Naive thymus-derived CD4-positive, alpha-beta T cell (primary cell): ENCODE data around the gene TMEM269. TPM values are rescaled to one million over a fixed set of nuclear protein-coding genes. Genes with fewer than 3 reads are reported as not detected.

ENCODE experiments used
- ATAC-seq: fragments of 150-1000 bp; cut with Tn5 transposase; 2 replicates; pipeline ENCODE4 v1.10.0; 2021; ENCODE audit warnings: mild to moderate bottlenecking, moderate library complexity
- CTCF ChIA-PET: fragments of 350-600 bp; sonication (Branson Sonifier 250); formaldehyde crosslinking; loops from one replicate; lab custom pipeline; 2021; ENCODE audit warnings: antibody characterized with exemption; lab: Charles Lee
- POLR2A ChIA-PET: fragments of 350-600 bp; sonication (Branson Sonifier 250); formaldehyde crosslinking; loops from one replicate; lab custom pipeline; 2021; ENCODE audit warnings: antibody characterized with exemption, inconsistent platforms; lab: Charles Lee
- DNase-seq, 9 donors: peaks; one replicate each; pipeline versions ENCODE4 v3.0.0 to v3.0.0-alpha.2; 2020 to 2022; ENCODE audit warnings: mixed read lengths in 1 of 9
- H3K27ac ChIP-seq: one replicate; pipeline ENCODE4 v1.7.0; 2013; ENCODE audit warnings: mild to moderate bottlenecking, low read depth, low read length, moderate library complexity
- H3K27me3 ChIP-seq, 2 donors: one replicate each; pipeline ENCODE4 v1.7.0; 2013; ENCODE audit warnings: low read length in 2 of 2, mild to moderate bottlenecking in 2 of 2, moderate library complexity in 2 of 2; ENCODE audit not compliant: control insufficient read depth in 2 of 2, insufficient read depth in 2 of 2
- H3K36me3 ChIP-seq, 3 experiments: 1 replicate in 2 of 3; 2 replicates in 1 of 3; pipeline ENCODE4 v1.7.0; 2013; ENCODE audit warnings: low read length in 3 of 3, mild to moderate bottlenecking in 3 of 3, moderate library complexity in 1 of 3; ENCODE audit not compliant: insufficient read depth in 3 of 3, control insufficient read depth in 2 of 3
- H3K4me1 ChIP-seq, 2 donors: one replicate each; pipeline ENCODE4 v1.7.0; 2013; ENCODE audit warnings: low read length in 2 of 2, mild to moderate bottlenecking in 2 of 2, moderate library complexity in 1 of 2; ENCODE audit not compliant: control insufficient read depth in 2 of 2, insufficient read depth in 2 of 2
- H3K4me3 ChIP-seq: 2 replicates; pipeline ENCODE4 v1.7.0; 2013; ENCODE audit warnings: mild to moderate bottlenecking, low read length
- H3K9me3 ChIP-seq, 3 experiments: 1 replicate in 2 of 3; 2 replicates in 1 of 3; pipeline ENCODE4 v1.7.0; 2013; ENCODE audit warnings: low read length in 3 of 3; ENCODE audit not compliant: control insufficient read depth in 2 of 3
- H3K27ac Mint-ChIP-seq, 9 donors: one replicate each; pipeline ENCODE4 v1.8.0; 2020 to 2022; ENCODE audit warnings: mixed read lengths in 9 of 9, mild to moderate bottlenecking in 8 of 9, moderate library complexity in 5 of 9, inconsistent platforms in 2 of 9
- H3K27me3 Mint-ChIP-seq, 5 donors: one replicate each; pipeline ENCODE4 v1.8.0; 2021 to 2022; ENCODE audit warnings: mixed read lengths in 5 of 5, mild to moderate bottlenecking in 1 of 5
- H3K36me3 Mint-ChIP-seq, 5 donors: one replicate each; pipeline ENCODE4 v1.8.0; 2020 to 2022; ENCODE audit warnings: mixed read lengths in 5 of 5, mild to moderate bottlenecking in 3 of 5, inconsistent platforms in 1 of 5
- H3K4me1 Mint-ChIP-seq, 7 donors: one replicate each; pipeline ENCODE4 v1.8.0; 2020 to 2022; ENCODE audit warnings: mixed read lengths in 7 of 7, mild to moderate bottlenecking in 3 of 7, inconsistent platforms in 1 of 7
- H3K4me3 Mint-ChIP-seq, 10 donors: one replicate each; pipeline ENCODE4 v1.8.0; 2020 to 2022; ENCODE audit warnings: mild to moderate bottlenecking in 10 of 10, mixed read lengths in 10 of 10, moderate library complexity in 6 of 10, inconsistent platforms in 2 of 10
- H3K9me3 Mint-ChIP-seq, 11 donors: one replicate each; pipeline ENCODE4 v1.8.0; 2020 to 2022; ENCODE audit warnings: mixed read lengths in 11 of 11, mild to moderate bottlenecking in 4 of 11, inconsistent platforms in 1 of 11, moderate library complexity in 1 of 11
- intact Hi-C, 2 donors: fragments of 100-400 bp; cut with micrococcal nuclease; formaldehyde crosslinking; loops; one replicate each; pipeline ENCODE4 v1.15.1; 2023
- polyA plus RNA-seq, 2 donors: library from polyadenylated mRNA; unstranded; fragments of 300-500 nt; fragmentation: Illumina TruSeq; gene quantifications; one replicate each; pipeline ENCODE4 v1.2.3, GENCODE V29; 2021
- total RNA-seq, 6 experiments: library from RNA in 5 of 6; stranded (reverse) in 5 of 6; gene quantifications; 1 replicate in 5 of 6; 2 replicates in 1 of 6; pipeline ENCODE4 v1.2.3 and lab custom pipeline; 2021 to 2026

The TMEM269 gene
- total and polyA plus RNA-seq, 7 experiments from 2014 or later: 0.19 to 2.0 (median 0.35) TPM; not detected in 2

GRCh38 chr1:42737986-42738677 is 46.7 kb upstream of the TMEM269 start:
- Mint-ChIP-seq H3K4me3 (no peak overlapping the region), H3K27me3 (no peaks in the 10 kb centered on the region), H3K36me3 (no peaks in the 10 kb centered on the region), H3K27ac (no peak overlapping the region), H3K4me1 (peaks cover 5 to 11% (median 10%) of the 10 kb centered on the region in 7 donors), H3K9me3 (no peaks in the 10 kb centered on the region)
- ATAC-seq (no peak), DNase-seq (no peak)
- Histone ChIP-seq H3K27ac (no peak overlapping the region), H3K27me3 (no peaks in the 10 kb centered on the region), H3K36me3 (no peaks in the 10 kb centered on the region), H3K4me1 (no peaks in the 10 kb centered on the region), H3K4me3 (no peak overlapping the region), H3K9me3 (no peaks in the 10 kb centered on the region)
- intact Hi-C loops: loop anchor here in 1 of 2 donors (2.0 kb wide), 1 partner anchor 159 kb away; no protein-coding TSS in a partner anchor
- ChIA-PET CTCF (no interaction called here), POLR2A (interaction anchor here (0.6 kb wide), 1 partner anchor 24 kb away, joined by 3 read pairs; no protein-coding TSS in a partner anchor)

GRCh38 chr1:42738678-42739226 is 46.0 kb upstream of the TMEM269 start:
- H3K9me3 Mint-ChIP-seq: no peaks in the 10 kb centered on the region

GRCh38 chr1:42739753-42740700 is 44.8 kb upstream of the TMEM269 start, which contains the start of gene CLDN19:
TSS of gene CLDN19 (minus strand) at chr1:42740236. CDS start at chr1:42740063, 173 bp downstream.
- ChIA-PET POLR2A (no interaction called here), CTCF (no interaction called here)
- H3K4me3 ChIP-seq: no peak within 1 kb of the TSS
- no peak within 1 kb of the TSS for H3K27ac ChIP-seq
- no peaks in the 10 kb centered on the region for H3K9me3 Mint-ChIP-seq
- DNase-seq (no peak), ATAC-seq (no peak)
- no peaks in the 10 kb centered on the region for H3K9me3 ChIP-seq
- H3K27me3 Mint-ChIP-seq: no peaks in the 10 kb centered on the region
- peaks cover 5 to 11% (median 10%) of the 10 kb centered on the region in 7 donors for H3K4me1 Mint-ChIP-seq
- H3K27ac Mint-ChIP-seq: no peak within 1 kb of the TSS
- no peaks in the 10 kb centered on the region for H3K36me3 Mint-ChIP-seq
- intact Hi-C loops: loop anchor here (10.0 kb wide), 2 partner anchors 395 to 565 kb away; no protein-coding TSS in a partner anchor
- no peaks in the 10 kb centered on the region for H3K36me3 ChIP-seq
- H3K27me3 ChIP-seq: no peaks in the 10 kb centered on the region
- H3K4me1 ChIP-seq: no peaks in the 10 kb centered on the region
- no peak within 1 kb of the TSS for H3K4me3 Mint-ChIP-seq

More at GRCh38 chr1:42738678-42739226, 46.0 kb upstream of the TMEM269 start:
- no peak overlapping the region for H3K4me3 ChIP-seq
- H3K27ac Mint-ChIP-seq: no peak overlapping the region
- H3K27ac ChIP-seq: no peak overlapping the region
- no peaks in the 10 kb centered on the region for H3K36me3 Mint-ChIP-seq
- H3K36me3 ChIP-seq: no peaks in the 10 kb centered on the region
- ATAC-seq (no peak), DNase-seq (no peak)
- H3K27me3 ChIP-seq: no peaks in the 10 kb centered on the region
- POLR2A ChIA-PET: interaction anchor here (0.6 kb wide), 1 partner anchor 24 kb away, joined by 3 read pairs; no protein-coding TSS in a partner anchor
- no peaks in the 10 kb centered on the region for H3K27me3 Mint-ChIP-seq
- no peaks in the 10 kb centered on the region for H3K4me1 ChIP-seq
- H3K9me3 ChIP-seq: no peaks in the 10 kb centered on the region
- H3K4me1 Mint-ChIP-seq: peaks cover 5 to 11% (median 10%) of the 10 kb centered on the region in 7 donors
- H3K4me3 Mint-ChIP-seq: no peak overlapping the region
- intact Hi-C loops: no loop called here
- CTCF ChIA-PET: interaction anchor here (0.5 kb wide), 1 partner anchor 216 kb away, joined by 3 read pairs; no protein-coding TSS in a partner anchor

- POLR2A ChIA-PET: no interaction called here
- Mint-ChIP-seq H3K27me3 (no peaks in the 10 kb centered on the region), H3K4me1 (peaks cover 5 to 13% (median 10%) of the 10 kb centered on the region in 7 donors), H3K4me3 (no peak overlapping the region), H3K36me3 (peaks cover 0 to 4% (median 0%) of the 10 kb centered on the region in 5 donors), H3K27ac (no peak overlapping the region), H3K9me3 (no peaks in the 10 kb centered on the region)
- DNase-seq (no peak), ATAC-seq (no peak)
- H3K4me3 ChIP-seq: no peak overlapping the region
- no peaks in the 10 kb centered on the region for H3K27me3 ChIP-seq
- no peaks in the 10 kb centered on the region for H3K4me1 ChIP-seq
- H3K36me3 ChIP-seq: peaks cover 0 to 4% (median 3%) of the 10 kb centered on the region in 3 experiments
- CTCF ChIA-PET: no interaction called here
- H3K9me3 ChIP-seq: no peaks in the 10 kb centered on the region
- intact Hi-C loops: loop anchor here (10.0 kb wide), 2 partner anchors 396 to 566 kb away; no protein-coding TSS in a partner anchor
- H3K27ac ChIP-seq: no peak overlapping the region
Observed at GRCh38 chr1:42740851-42741580, 43.8 kb upstream of the TMEM269 start.

GRCh38 chr1:42741706-42742105 is 43.1 kb upstream of the TMEM269 start:
- no peak for ATAC-seq
- intact Hi-C loops: loop anchor here (10.0 kb wide), 2 partner anchors 397 to 567 kb away; no protein-coding TSS in a partner anchor
- Mint-ChIP-seq H3K4me1 (peaks cover 5 to 10% (median 8%) of the 10 kb centered on the region in 7 donors), H3K27ac (no peak overlapping the region), H3K36me3 (peaks cover 0 to 6% (median 0%) of the 10 kb centered on the region in 5 donors), H3K9me3 (no peaks in the 10 kb centered on the region), H3K4me3 (no peak overlapping the region), H3K27me3 (no peaks in the 10 kb centered on the region)
- CTCF ChIA-PET: no interaction called here
- no peaks in the 10 kb centered on the region for H3K9me3 ChIP-seq
- no peaks in the 10 kb centered on the region for H3K27me3 ChIP-seq
- H3K4me1 ChIP-seq: no peaks in the 10 kb centered on the region
- peaks cover 0 to 10% (median 4%) of the 10 kb centered on the region in 3 experiments for H3K36me3 ChIP-seq
- no peak overlapping the region for H3K27ac ChIP-seq
- POLR2A ChIA-PET: no interaction called here
- no peak overlapping the region for H3K4me3 ChIP-seq
- no peak for DNase-seq
